ENCODE results near the gene ARID1B.
A peak's percentile ranks its signal among the peaks of the same experiment; 100 is the strongest.

ARID1B gene

DNA sequence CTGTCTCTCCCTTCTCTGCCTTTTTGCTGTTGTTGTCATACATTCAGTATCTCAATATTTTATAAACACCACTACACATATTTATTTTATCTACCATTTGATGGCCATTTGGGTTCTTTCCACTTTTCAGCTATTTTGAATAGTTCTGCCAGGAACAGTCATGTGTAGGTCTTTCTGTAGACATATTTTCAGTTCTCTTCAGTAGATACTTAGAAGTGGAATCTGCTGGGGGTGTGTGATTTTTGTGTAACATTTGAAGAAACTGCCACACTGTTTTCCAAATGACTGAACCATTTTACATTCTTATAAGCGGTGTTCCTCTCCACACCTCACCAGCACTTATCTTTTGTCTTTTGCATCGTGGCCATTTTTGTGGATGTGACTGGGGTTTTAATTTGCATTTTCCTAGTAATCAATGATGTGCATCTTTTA, 197.7 kb downstream of the ARID1B start:
- no peak for TF ChIP-seq ZFX (IDR thresholded peaks at IDR 0.05)
- TF ChIP-seq, protein P1, sequence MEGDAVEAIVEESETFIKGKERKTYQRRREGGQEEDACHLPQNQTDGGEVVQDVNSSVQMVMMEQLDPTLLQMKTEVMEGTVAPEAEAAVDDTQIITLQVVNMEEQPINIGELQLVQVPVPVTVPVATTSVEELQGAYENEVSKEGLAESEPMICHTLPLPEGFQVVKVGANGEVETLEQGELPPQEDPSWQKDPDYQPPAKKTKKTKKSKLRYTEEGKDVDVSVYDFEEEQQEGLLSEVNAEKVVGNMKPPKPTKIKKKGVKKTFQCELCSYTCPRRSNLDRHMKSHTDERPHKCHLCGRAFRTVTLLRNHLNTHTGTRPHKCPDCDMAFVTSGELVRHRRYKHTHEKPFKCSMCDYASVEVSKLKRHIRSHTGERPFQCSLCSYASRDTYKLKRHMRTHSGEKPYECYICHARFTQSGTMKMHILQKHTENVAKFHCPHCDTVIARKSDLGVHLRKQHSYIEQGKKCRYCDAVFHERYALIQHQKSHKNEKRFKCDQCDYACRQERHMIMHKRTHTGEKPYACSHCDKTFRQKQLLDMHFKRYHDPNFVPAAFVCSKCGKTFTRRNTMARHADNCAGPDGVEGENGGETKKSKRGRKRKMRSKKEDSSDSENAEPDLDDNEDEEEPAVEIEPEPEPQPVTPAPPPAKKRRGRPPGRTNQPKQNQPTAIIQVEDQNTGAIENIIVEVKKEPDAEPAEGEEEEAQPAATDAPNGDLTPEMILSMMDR (conservative IDR thresholded peaks at IDR 0.05): no peak
- no peak overlapping the region for H3K27ac ChIP-seq

DNA sequence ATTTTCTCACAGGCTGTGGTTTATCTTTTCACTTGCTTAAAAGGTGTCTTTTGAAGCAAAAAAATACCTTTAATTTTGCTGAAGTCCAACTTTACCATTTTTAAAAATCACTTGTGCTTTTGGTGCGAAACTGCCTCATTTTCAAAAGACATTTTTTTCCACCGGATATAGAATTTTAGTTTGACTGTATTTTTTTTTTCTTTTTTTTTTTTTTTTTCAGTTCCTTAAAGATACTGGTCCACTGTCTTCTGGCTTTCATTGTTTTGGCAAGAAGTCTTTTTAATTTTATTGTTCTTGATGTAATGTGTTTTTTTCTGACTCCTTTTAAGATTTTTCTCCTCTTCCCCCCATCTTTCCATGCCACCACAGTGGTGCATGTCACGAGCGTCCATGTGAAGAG, 198.2 kb downstream of the ARID1B start:
- no peak overlapping the region for H3K27ac ChIP-seq
- TF ChIP-seq ZFX (IDR thresholded peaks at IDR 0.05): no peak
- TF ChIP-seq, protein P1 (conservative IDR thresholded peaks at IDR 0.05): no peak

DNA sequence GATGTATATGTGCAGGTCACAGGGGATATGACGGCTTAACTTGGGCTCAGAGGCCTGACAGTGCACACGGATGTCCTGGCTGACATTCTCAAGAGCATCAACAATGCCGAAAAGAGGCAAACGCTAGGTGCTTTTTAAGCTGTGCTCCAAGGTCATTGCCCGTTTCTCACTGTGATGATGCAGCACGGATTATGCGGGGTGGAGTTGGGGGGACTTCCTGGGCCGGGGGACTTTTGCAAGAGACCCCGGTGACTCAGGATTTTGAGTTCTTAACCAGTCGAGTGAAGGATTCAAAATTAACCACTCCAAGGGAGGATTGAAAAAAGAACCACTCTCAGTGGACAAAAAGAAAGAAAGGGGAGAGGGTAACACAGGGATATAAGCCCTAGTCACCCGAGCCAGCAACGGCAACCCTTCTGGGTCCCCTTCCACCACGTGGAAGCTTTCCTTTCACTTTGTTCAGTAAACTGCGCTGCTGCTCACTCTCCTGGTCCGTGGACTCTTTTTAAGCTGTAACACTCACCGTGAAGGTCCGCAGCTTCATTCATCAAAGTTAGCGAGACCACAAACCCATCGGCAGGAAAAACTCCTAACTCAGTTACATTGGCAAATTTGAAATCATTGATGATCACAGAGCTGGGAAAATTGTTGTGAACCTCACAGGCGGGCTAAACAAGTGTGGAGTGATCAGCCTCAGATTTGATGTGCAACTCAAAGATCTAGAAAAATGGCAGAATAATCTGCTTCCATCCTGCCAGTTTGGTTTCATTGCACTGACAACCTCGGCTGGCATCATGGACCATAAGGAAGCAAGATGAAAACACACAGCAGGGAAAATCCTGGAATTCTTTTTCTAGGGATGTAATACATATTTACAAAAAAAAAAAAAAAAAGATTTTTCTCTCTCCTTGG, 199.3 kb downstream of the ARID1B start:
- no peak overlapping the region for H3K27ac ChIP-seq
- no peak for TF ChIP-seq ZFX (IDR thresholded peaks at IDR 0.05)
- TF ChIP-seq, protein P1 (conservative IDR thresholded peaks at IDR 0.05): no peak

DNA sequence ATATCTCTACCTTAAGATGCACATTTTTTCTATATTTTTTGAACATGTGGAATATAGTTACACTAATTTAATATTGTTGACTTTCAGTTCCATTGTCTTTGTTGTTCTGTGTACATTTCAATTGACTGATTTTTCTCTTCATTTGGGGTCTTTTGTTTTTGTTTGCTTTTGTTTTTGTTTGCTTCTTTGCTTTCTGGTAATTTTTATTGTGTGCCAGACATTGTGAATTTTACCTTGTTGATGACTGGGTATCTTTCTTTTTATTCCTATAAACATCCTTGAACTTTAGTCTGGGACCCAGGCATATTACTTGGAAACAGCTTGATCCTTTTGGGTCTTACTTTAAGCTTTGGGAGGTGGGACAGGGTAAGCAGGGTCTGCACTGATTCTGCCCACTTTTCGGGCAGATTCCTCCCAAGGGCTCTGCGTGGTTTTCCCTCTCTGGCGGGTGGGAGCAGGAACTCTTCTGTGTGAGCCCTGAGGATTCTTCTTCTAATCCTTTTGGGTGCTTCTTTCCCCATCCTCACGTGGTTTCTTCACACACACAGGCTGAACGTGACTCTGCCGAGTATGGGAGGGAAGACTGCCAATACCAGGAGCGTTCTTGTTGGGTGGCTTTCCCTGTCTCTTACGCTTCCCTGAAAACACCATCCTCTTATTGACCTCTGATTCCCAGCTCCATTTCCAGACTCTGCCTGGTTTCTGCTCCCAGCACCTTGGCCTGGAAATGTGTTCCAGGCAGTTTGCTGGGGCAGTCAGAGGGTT, 200.5 kb downstream of the ARID1B start:
- peak overlapping the region; percentile 29; the same call in 1 of the 2 replicates for H3K27ac ChIP-seq
- TF ChIP-seq ZFX (IDR thresholded peaks at IDR 0.05): no peak
- TF ChIP-seq, protein P1 (conservative IDR thresholded peaks at IDR 0.05): no peak

DNA sequence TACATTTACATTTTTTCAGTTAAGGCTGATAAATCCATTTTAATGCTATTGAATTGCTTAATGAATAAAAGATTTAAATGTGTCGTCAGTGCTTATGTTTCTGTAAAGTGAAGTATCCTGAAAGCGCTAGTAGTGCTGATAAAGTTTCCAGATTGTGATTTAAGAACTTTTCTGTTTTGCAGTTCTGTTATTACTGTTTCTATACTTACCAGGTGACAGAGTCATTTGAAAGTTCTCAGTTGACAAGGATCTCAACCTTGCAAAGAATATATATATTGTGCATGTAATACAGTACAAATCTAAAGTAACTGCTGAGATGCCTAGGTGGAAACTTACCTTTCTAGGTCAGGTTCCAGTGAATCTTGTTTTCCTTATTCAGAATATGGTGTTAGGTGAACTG, 201.8 kb downstream of the ARID1B start:
- TF ChIP-seq, protein P1 (conservative IDR thresholded peaks at IDR 0.05): no peak
- TF ChIP-seq ZFX (IDR thresholded peaks at IDR 0.05): no peak
- H3K27ac ChIP-seq: no peak overlapping the region

GRCh38 chr6:156980515-156980914, 203.3 kb downstream of the ARID1B start:
- TF ChIP-seq ZFX (IDR thresholded peaks at IDR 0.05): no peak
- TF ChIP-seq, protein P1 (conservative IDR thresholded peaks at IDR 0.05): no peak
- H3K27ac ChIP-seq: peak overlapping the region; percentile 41

DNA sequence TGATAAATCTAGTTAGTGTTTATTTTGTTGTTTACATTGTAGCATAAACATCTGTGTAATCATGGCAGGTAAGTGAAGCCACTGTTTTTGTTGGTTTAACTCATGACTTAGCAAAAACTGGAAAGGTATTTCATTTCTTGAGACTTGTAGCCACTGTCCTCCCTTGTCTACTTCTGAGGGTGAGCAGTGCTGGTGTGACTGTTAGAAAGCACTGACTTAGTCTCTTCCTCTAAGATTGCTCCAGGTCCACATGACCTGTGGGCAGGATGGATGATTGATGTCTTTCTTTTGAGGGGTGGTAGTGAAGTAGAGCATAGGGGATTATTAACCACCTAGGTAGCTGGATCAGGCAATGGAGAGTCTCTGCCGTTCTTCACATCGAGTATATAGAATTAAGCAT, 203.8 kb downstream of the ARID1B start:
- peak overlapping the region; percentile 41 for H3K27ac ChIP-seq
- TF ChIP-seq, protein P1 (conservative IDR thresholded peaks at IDR 0.05): no peak
- no peak for TF ChIP-seq ZFX (IDR thresholded peaks at IDR 0.05)
